ENCODE results near the gene NOPCHAP1. TPM values are rescaled to one million over a fixed set of nuclear protein-coding genes. Genes with fewer than 3 reads are reported as not detected.
"Not testable (repeated sequence)": the region's sequence is repeated elsewhere in the genome, so short reads cannot be mapped to it uniquely, and the experiment has no call there.

Gene NOPCHAP1
- total RNA-seq, 4 donors from 2014 or later: 3.7 to 6.8 (median 6.1) TPM

DNA sequence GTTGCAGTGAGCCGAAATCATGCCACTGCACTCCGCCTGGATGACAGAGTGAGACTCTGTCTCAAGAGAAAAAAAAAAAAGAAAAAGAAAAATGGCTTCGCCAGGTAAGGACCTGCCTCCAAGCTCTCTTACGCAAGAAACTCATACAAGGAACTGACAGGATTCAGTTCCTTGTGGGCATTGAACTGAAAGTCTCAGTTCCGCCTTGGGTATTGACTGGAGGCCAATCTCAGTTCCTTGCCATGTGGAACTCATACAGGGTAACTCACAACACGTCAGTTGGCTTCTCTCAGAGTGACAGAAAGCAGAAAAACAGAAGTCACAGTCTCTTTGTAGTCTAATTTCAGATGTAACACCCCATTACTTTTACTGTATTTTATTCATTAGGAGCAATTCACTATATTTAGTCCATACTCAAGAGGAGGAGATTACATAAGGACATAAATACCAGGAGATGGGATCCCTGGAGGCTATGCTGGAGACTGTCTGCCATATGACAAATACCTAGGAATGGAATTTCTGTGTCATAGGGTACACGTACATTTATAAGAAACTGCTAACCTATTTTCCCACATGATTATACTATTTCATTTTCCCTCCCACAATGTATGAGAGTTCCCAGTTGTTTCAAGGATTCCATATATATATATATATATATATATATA, 11.4 kb upstream of the NOPCHAP1 start:
- H3K4me3 ChIP-seq: no peak overlapping the region
- no peak for DNase-seq (ENCODE audit: low spot score in 2 of 2)
- peak in 1 of 2 donors; percentile 41 for TF ChIP-seq EP300 (IDR thresholded peaks at IDR 0.05)
- TF ChIP-seq POLR2A (IDR thresholded peaks at IDR 0.05): no peak
- H3K27me3 ChIP-seq: no peaks in the 10 kb centered on the region
- H3K36me3 ChIP-seq: no peaks in the 10 kb centered on the region
- no peaks in the 10 kb centered on the region for H3K9me3 ChIP-seq
- no peaks in the 10 kb centered on the region for H3K4me1 ChIP-seq
- 68 to 85% methylated on average over 7 of the region's 7 CpGs for WGBS, 2 donors
- H3K27ac ChIP-seq: no peak overlapping the region

DNA sequence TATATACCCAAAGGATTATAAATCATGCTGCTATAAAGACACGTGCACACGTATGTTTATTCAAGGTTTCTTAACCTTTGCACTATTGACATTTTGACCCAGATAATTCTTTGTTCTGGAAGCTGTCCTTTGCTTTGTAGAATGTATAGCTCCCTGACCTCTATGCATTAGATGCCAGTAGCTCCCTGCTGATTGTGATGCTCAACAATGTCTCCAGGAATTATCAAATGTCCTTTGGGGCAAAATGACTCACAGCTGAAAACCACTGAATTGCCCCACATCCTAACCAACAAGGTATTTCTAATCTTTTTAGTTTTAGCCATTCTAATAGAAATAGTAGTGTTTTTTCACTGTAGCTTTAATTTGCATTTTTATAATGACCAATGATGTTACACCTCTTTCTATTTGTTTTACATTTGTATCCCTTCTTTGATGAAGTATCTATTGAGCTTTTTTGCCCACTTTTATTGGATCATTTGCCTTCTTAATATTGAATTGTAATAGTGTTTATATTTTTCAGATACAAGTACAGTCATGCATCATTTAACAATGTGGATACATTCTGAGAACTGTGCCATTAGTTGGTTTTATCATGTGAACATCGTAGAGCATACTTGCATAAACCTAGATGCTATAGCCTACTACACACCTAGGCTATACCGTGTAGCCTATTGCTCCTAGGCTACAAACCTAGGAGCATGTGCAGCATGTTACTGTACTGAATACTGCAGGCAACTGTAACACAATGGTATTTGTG, 10.4 kb upstream of the NOPCHAP1 start:
- Histone ChIP-seq H3K27me3 (no peaks in the 10 kb centered on the region), H3K9me3 (no peaks in the 10 kb centered on the region), H3K4me3 (no peak overlapping the region), H3K4me1 (no peaks in the 10 kb centered on the region), H3K27ac (no peak overlapping the region), H3K36me3 (no peaks in the 10 kb centered on the region)
- TF ChIP-seq POLR2A (IDR thresholded peaks at IDR 0.05): no peak
- TF ChIP-seq EP300 (IDR thresholded peaks at IDR 0.05): no peak
- TF ChIP-seq, protein P1, sequence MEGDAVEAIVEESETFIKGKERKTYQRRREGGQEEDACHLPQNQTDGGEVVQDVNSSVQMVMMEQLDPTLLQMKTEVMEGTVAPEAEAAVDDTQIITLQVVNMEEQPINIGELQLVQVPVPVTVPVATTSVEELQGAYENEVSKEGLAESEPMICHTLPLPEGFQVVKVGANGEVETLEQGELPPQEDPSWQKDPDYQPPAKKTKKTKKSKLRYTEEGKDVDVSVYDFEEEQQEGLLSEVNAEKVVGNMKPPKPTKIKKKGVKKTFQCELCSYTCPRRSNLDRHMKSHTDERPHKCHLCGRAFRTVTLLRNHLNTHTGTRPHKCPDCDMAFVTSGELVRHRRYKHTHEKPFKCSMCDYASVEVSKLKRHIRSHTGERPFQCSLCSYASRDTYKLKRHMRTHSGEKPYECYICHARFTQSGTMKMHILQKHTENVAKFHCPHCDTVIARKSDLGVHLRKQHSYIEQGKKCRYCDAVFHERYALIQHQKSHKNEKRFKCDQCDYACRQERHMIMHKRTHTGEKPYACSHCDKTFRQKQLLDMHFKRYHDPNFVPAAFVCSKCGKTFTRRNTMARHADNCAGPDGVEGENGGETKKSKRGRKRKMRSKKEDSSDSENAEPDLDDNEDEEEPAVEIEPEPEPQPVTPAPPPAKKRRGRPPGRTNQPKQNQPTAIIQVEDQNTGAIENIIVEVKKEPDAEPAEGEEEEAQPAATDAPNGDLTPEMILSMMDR (IDR thresholded peaks at IDR 0.05): no peak
- DNase-seq (ENCODE audit: low spot score in 2 of 2): no peak
- 52% methylated on average over 4 of the region's 4 CpGs; no CpG with 5 or more reads in 1 of the 2 donors for WGBS, 2 donors

DNA sequence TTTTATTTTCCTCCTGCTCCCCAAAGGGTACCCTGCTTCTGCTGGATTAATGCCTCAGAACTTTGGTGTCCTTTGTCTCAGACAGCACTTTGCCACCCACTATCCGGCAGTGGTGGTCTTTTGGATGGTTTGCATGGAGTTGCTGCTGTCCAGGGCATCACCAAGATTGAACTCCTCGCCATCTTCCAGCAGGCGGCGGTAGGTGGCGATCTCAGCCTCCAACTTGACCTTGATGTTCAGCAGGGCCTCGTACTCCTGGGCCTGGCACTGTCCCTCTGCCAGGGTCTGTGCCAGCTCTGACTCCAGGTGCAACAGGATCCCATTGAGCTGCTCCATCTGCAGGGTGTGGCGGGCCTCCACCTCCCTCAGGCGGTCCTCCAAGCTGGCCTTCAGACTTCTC, 9.4 kb upstream of the NOPCHAP1 start:
- Histone ChIP-seq H3K27ac (no peak overlapping the region), H3K9me3 (no peaks in the 10 kb centered on the region), H3K27me3 (no peaks in the 10 kb centered on the region), H3K36me3 (no peaks in the 10 kb centered on the region), H3K4me3 (no peak overlapping the region), H3K4me1 (no peaks in the 10 kb centered on the region)
- DNase-seq (ENCODE audit: low spot score in 2 of 2): no peak
- 84% methylated on average over 2 of the region's 8 CpGs; no CpG with 5 or more reads in 1 of the 2 donors for WGBS, 2 donors
- TF ChIP-seq POLR2A (IDR thresholded peaks at IDR 0.05): no peak
- no peak for TF ChIP-seq EP300 (IDR thresholded peaks at IDR 0.05)
- TF ChIP-seq, protein P1 (IDR thresholded peaks at IDR 0.05): no peak

GRCh38 chr12:104977688-104978087, 8.4 kb upstream of the NOPCHAP1 start:
- H3K4me3 ChIP-seq: not testable (repeated sequence)
- WGBS, 2 donors: 92% methylated on average over 14 of the region's 15 CpGs; no CpG with 5 or more reads in 1 of the 2 donors

GRCh38 chr12:104985206-104985605, 910 bp upstream of the NOPCHAP1 start:
- Histone ChIP-seq H3K4me3 (no peak overlapping the region), H3K27ac (no peak overlapping the region), H3K27me3 (no peaks in the 10 kb centered on the region), H3K4me1 (peaks cover 0 to 26% (median 14%) of the 10 kb centered on the region in 4 donors), H3K9me3 (no peaks in the 10 kb centered on the region), H3K36me3 (peaks cover 0 to 22% (median 0%) of the 10 kb centered on the region in 3 donors)
- TF ChIP-seq EP300 (IDR thresholded peaks at IDR 0.05): no peak
- TF ChIP-seq, protein P1 (IDR thresholded peaks at IDR 0.05): no peak
- no peak for TF ChIP-seq POLR2A (IDR thresholded peaks at IDR 0.05)
- no peak for DNase-seq (ENCODE audit: low spot score in 2 of 2)
- 89% methylated on average over 4 of the region's 4 CpGs for WGBS, 2 donors

More at GRCh38 chr12:104977688-104978087, 8.4 kb upstream of the NOPCHAP1 start:
- H3K4me1 ChIP-seq; H3K36me3 ChIP-seq; DNase-seq (ENCODE audit: low spot score in 2 of 2); H3K27me3 ChIP-seq; H3K27ac ChIP-seq; H3K9me3 ChIP-seq: not testable (repeated sequence)

GRCh38 chr12:104990950-104991349, 4.8 kb downstream of the NOPCHAP1 start:
- no peaks in the 10 kb centered on the region for H3K9me3 ChIP-seq
- no peak overlapping the region for H3K4me3 ChIP-seq
- peaks cover 0 to 20% (median 11%) of the 10 kb centered on the region in 4 donors for H3K4me1 ChIP-seq
- peaks cover 0 to 77% (median 5%) of the 10 kb centered on the region in 3 donors for H3K36me3 ChIP-seq
- H3K27ac ChIP-seq: no peak overlapping the region
- WGBS, 2 donors: 92 to 93% methylated on average over 4 of the region's 4 CpGs
- H3K27me3 ChIP-seq: no peaks in the 10 kb centered on the region
- DNase-seq (ENCODE audit: low spot score in 2 of 2): no peak
- TF ChIP-seq POLR2A (IDR thresholded peaks at IDR 0.05) (no peak), EP300 (IDR thresholded peaks at IDR 0.05) (no peak)
- TF ChIP-seq, protein P1 (IDR thresholded peaks at IDR 0.05): no peak
